ENCODE measurements around the gene DOCK10. TPM values are rescaled to one million over a fixed set of nuclear protein-coding genes. Genes with fewer than 3 reads are reported as not detected.

The DOCK10 gene
- total and polyA plus RNA-seq, 11 donors = 0.31 to 28.6 (median 2.0) TPM

DNA sequence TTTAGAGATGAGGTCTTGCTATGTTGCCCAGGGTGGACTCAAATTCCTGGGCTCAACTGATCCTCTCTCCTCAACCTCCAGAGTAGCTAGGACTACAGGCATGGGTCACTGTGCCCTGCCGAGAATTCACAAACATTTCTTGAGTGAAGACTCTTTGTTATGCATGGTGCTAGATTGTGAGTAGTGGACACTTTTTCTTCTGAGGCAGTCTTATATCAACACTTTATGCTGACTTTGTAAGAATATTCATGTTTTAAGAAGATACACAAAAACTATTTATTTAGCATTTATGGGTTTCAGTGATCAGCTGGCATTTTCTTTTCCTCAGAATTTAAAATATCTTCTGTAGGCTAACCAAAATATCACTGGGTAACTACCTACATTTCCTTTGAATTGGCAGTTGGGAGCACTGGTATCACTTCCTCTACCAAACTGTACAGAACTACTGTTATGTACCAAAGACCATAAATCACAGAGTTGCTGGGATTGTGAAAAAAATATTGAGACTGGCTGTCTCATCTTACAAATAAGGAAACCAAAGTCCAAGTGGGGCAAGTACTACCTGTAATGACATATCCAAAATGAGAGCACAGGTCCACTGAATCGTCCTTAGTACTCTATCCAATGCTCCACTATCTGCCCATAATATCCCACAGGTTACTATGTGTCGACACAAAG lies 34.0 kb downstream of the DOCK10 start:
- intact Hi-C loops (cut with DNase I) = loop anchor here in 3 of 10 donors (10.0 kb wide), 3 partner anchors 154 to 214 kb away; no protein-coding TSS in a partner anchor
- H3K27ac ChIP-seq = no peak overlapping the region
- ATAC-seq = no peak
- TF ChIP-seq CTCF (IDR thresholded peaks at IDR 0.05) (no peak), POLR2A (IDR thresholded peaks at IDR 0.05) (no peak)
- no peaks in the 10 kb centered on the region for H3K36me3 ChIP-seq
- H3K9me3 ChIP-seq = no peaks in the 10 kb centered on the region
- H3K4me3 ChIP-seq = no peak overlapping the region
- H3K27me3 ChIP-seq = peaks cover 0 to 3% (median 0%) of the 10 kb centered on the region in 9 donors
- no peak for DNase-seq
- H3K4me1 ChIP-seq = peaks cover 0 to 6% (median 0%) of the 10 kb centered on the region in 12 donors
- 70 to 79% (median 74%) methylated on average over 3 of the region's 3 CpGs for WGBS, 4 donors

- TF ChIP-seq CTCF (IDR thresholded peaks at IDR 0.05) = no peak
- WGBS, 4 donors = 52 to 65% (median 60%) methylated on average over 2 of the region's 2 CpGs
- Histone ChIP-seq H3K27ac (no peak overlapping the region), H3K4me1 (peaks cover 0 to 6% (median 0%) of the 10 kb centered on the region in 12 donors), H3K27me3 (peaks cover 0 to 3% (median 0%) of the 10 kb centered on the region in 9 donors), H3K36me3 (no peaks in the 10 kb centered on the region), H3K4me3 (no peak overlapping the region), H3K9me3 (no peaks in the 10 kb centered on the region)
- intact Hi-C loops (cut with DNase I) = loop anchor here in 3 of 10 donors (10.0 kb wide), 3 partner anchors 152 to 212 kb away; no protein-coding TSS in a partner anchor
- DNase-seq = no peak
- no peak for ATAC-seq
Measured at GRCh38 chr2:225006730-225007129, 35.5 kb downstream of the DOCK10 start.

DNA sequence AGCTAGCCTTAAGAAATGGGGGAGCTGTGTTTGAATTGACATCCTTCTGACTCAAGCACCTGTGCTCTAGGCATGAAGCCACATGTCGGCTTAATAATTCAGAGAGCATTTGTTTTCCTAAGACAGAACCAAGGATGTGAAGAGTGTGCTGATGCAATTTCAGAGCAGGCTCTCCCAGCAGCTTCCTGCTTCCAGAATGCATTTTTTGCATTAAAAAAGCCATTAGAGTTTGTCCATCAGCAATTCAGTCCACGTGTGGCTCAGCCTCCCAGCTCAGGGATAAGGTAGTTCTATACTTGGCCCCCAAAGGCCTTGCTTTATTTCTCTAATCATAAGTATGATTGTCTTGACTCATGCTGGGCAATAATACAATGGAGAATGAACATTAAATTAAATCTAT lies 37.7 kb downstream of the DOCK10 start:
- 45 to 59% (median 55%) methylated on average over 2 of the region's 2 CpGs for WGBS, 4 donors
- intact Hi-C loops (cut with DNase I) = loop anchor here in 3 of 10 donors (10.0 kb wide), 3 partner anchors 150 to 210 kb away; no protein-coding TSS in a partner anchor
- Histone ChIP-seq H3K27me3 (peaks cover 0 to 3% (median 0%) of the 10 kb centered on the region in 9 donors), H3K36me3 (no peaks in the 10 kb centered on the region), H3K27ac (no peak overlapping the region), H3K4me1 (peaks cover 0 to 9% (median 0%) of the 10 kb centered on the region in 12 donors), H3K9me3 (no peaks in the 10 kb centered on the region), H3K4me3 (no peak overlapping the region)
- TF ChIP-seq CTCF (IDR thresholded peaks at IDR 0.05) = no peak
- no peak for TF ChIP-seq POLR2A (IDR thresholded peaks at IDR 0.05)
- ATAC-seq = no peak
- no peak for DNase-seq

- Histone ChIP-seq H3K27ac (no peak overlapping the region), H3K36me3 (no peaks in the 10 kb centered on the region), H3K4me3 (no peak overlapping the region), H3K4me1 (peaks cover 0 to 16% (median 0%) of the 10 kb centered on the region in 12 donors), H3K27me3 (peaks cover 0 to 3% (median 0%) of the 10 kb centered on the region in 9 donors), H3K9me3 (no peaks in the 10 kb centered on the region)
- WGBS, 4 donors = 59 to 70% (median 65%) methylated on average over 5 of the region's 5 CpGs
- TF ChIP-seq POLR2A (IDR thresholded peaks at IDR 0.05) (no peak), CTCF (IDR thresholded peaks at IDR 0.05) (no peak)
- intact Hi-C loops (cut with DNase I) = loop anchor here in 3 of 10 donors (10.0 kb wide), 3 partner anchors 148 to 208 kb away; no protein-coding TSS in a partner anchor
- no peak for DNase-seq
- ATAC-seq = no peak
Measured at GRCh38 chr2:225002656-225003045, 39.6 kb downstream of the DOCK10 start.

Measured in heart left ventricle (tissue), 16 donors.